NCI-H1436 (cell line): Measurements from ENCODE around the gene RASAL2.
A peak's percentile ranks its signal among the peaks of the same experiment; 100 is the strongest.
"Not testable (repeated sequence)": the region's sequence is repeated elsewhere in the genome, so short reads cannot be mapped to it uniquely, and the experiment has no call there.

Experiments
- DNase-seq: peaks from one replicate; lab custom pipeline; 2025; lab: John Stamatoyannopoulos, UW

Gene RASAL2

DNA sequence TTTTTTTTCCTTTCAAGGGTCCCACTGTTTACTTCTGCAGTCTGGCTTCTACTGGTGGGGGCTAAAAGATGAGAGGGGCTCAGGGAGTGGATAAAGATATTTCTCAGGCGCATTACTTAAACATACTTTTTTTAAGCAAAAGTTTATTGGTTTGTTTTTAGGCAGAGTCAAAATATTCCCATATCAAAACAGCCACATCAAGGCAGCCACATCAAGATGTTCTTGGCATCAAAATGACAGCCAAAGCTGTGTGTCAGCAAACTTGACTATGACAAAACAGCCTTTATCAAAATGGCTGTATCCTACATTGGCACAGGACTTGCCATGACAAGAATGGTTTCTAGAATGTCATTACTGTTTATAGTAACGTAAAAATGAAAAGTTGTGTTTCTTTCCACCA is 22.1 kb upstream of the RASAL2 start:
- no peak for DNase-seq

DNA sequence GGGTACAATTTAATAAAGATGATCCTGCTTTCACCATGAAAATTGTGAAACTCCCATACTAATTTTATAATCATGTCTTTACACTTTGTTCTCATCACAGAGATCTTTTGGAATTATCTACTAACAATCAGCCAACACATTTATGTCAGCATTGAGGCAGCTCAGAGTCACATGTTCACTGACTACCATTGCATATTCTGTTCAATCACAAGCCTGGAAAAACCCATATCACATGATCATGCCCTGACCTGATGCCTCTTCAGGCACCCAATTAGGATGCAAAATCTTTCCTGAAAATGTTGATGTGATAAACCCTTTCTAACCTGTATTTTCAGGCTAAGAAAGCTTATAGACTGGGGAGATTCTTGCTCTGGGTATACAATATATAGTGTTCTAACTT is 21.6 kb upstream of the RASAL2 start:
- DNase-seq, result no peak

DNA sequence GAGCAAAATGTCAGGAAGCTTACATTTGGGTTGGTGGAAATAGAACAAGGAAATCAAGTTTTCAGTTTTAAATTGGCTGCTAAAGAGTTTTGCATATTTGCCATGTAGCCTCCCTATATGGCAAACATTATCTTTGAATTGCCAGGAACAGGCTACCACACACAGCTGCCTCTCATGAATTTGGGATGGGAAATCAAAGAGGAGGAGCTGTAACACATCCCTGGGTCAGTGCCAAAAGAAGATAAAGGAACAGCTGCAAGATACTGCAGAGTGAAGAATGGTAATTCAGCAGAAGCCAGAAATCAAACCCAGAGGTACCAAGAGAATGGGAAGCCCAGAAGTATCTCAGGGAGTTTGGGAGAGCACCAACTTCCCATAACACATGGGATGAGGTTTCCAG is 18.6 kb upstream of the RASAL2 start:
- DNase-seq, result no peak

- DNase-seq, result no peak
Observed at GRCh38 chr1:178076607-178077006, 17.3 kb upstream of the RASAL2 start.

DNA sequence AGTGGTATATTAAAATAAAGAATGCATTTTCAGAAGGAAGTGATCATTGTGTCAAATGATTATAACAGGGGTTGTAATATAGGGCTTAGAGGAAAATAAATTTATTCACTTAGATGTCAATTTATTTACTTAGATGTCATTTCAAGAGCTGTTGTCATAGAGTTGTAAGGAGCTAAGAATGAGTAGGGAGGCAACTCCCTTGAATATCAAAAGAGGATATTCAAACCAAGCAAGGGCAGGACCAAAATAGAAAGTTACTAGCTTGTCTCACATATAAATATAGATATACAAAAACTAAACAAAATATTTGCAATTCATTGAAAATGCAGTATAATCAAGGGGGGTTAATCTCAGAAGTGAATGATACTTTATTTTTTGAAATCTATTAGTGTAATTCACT is 16.0 kb upstream of the RASAL2 start:
- DNase-seq, result no peak

GRCh38 chr1:178086294-178086693 is 7.6 kb upstream of the RASAL2 start:
- DNase-seq, result no peak

GRCh38 chr1:178086766-178087165 is 7.1 kb upstream of the RASAL2 start:
- DNase-seq, result no peak

DNA sequence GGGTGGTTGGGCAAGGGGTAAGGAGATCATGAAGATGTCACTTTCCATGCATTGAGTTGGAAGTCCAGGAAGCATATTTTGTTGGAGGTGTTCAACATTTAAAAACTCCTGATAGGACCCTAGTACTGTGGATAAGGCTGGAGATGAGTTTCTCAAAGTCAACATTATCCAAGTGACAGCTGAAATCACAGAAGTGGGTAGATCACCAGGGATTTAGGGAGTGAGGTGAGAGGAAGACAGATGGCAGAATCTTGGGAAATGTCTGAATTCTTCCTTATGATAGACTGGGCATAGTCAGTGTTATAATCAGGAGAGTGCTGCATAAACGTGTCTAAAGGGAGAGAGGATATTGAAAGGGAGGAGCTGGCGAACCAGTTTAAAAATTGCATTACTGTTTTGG is 5.3 kb upstream of the RASAL2 start:
- no peak for DNase-seq

DNA sequence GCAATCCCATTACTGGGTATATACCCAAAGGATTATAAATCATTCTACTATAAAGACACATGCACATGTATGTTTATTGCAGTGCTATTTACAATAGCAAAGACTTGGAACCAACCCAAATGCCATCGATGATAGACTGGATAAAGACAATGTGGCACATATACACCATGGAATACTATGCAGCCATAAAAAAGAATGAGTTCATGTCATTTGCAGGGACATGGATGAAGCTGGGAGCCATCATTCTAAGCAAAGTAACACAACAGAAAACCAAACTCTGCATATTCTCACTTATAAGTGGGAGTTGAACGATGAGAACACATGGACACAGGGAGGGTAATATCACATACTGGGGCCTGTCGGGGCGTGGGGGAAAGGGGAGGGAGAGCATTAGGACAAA is 2.5 kb upstream of the RASAL2 start:
- DNase-seq, result not testable (repeated sequence)

- DNase-seq, result no peak
Observed at GRCh38 chr1:178091986-178092745, 1.7 kb upstream of the RASAL2 start.

- no peak for DNase-seq
Observed at GRCh38 chr1:178092878-178093493, 918 bp upstream of the RASAL2 start.

GRCh38 chr1:178093494-178093950 is 382 bp upstream of the RASAL2 start:
- peak; percentile 94 for DNase-seq

- DNase-seq, result no peak
Observed at GRCh38 chr1:178094739-178095645, 1.1 kb downstream of the RASAL2 start.

- no peak for DNase-seq
Observed at GRCh38 chr1:178096421-178096820, 2.5 kb downstream of the RASAL2 start.

DNA sequence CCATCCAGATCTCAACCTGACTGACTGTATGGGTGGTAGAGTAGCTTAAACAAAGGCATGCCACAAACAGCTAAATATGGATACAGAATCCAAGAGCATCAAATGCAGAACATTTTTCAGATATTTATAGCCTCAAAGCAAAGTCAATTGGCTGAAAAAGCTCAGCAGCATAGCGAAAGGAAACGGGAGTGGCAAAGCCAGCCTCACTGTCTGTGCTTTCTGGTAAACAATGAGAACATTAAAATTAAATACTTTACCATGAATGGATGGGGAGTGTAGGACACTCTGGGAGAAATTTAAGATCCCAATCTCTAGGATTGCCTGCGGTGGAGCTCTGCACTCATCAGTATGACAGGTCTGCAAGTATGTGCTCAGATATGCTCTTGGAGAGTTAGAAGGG is 4.4 kb downstream of the RASAL2 start:
- DNase-seq, result no peak

- no peak for DNase-seq
Observed at GRCh38 chr1:178101266-178101630, 7.3 kb downstream of the RASAL2 start.

DNA sequence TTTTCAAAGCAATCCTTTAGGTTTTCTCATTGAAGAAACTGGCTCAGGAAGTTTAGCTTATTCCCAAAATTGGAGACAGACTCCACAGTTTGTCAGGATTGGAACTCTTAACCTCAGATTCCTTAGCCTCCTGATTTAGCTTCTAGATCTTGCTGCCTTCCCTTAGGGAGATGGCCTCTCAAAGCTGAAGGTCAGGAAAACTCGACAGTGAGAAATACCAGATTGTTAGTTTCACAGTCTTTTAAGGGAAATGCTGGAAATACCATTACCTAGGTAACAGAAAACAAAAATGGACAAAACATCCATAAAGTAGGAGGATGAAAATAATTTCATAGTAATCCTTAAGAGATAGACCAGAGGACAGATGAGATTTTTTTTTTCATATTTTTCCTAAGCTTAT is 7.8 kb downstream of the RASAL2 start:
- DNase-seq, result no peak

DNA sequence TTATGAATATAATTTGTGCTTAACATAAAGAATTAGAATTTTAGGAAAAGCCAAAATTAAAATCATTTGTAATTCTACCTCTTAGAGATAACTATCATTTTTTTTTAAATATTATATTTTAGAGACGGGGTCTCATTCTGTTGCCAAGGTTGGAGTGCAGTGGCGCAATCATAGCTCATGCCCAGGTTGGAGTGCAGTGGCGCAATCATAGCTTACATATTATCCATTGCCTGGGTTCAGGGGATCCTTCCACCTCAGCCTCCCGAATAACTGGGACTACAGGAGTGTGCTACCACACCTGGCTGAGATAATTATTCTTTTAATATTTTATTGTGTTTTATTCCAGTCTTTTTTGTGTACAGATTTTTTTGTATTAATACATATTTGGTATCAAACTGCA is 8.3 kb downstream of the RASAL2 start:
- no peak for DNase-seq

DNA sequence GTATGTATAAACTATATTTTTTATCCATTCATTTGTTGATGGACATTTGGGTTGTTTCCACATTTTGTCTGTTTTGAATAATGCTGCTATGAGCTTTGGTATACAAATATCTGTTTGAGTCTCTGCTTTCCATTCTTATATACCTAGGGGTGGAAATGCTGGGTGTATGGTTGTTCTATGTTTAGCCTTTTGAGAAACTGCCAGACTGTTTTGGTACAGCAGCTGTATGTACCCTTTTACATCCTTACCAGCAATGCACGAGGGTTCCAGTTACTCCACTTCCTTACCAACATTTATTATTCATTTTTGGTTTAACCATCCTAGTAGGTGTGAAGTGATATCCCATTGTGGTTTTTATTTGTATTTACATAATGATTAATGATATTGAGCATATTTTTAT is 13.9 kb downstream of the RASAL2 start:
- DNase-seq, result no peak

DNA sequence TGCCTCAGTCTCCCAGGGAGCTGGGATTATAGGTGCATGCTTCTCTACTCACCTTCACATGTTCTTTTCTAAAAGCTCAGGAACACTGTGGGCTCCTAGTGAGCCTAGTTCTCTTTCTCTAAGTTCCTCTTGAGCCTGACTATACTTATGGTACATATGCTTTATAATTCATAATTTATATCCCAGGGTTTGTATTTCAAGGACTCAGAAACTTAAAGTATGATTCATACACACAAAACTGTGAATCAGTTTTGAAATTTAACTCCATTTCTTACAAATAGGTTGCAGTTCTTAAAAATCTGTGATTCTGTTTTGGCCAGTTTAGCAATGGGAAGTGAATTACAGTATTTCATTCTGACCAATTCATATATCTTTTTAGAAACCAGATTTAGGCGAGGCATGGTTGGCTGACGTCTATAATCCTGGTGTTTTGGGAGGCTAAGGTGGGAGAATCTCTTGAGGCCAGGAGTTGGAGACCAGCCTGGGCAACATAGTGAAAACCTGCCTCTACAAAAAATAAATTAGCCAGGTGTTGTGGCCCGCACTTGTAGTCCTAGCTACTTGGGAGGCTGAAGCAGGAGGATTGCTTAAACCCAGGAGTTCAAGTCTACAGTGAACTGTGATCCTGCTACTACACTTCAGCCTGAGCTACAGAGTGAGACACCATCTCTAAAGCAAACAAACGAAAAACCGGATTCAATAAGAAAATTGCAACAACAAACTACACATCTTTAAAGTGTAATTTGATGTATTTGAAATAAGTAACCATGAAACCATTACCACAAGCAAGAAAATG is 15.6 kb downstream of the RASAL2 start:
- DNase-seq, result no peak

- DNase-seq, result no peak
Observed at GRCh38 chr1:178115260-178115659, 21.4 kb downstream of the RASAL2 start.

DNA sequence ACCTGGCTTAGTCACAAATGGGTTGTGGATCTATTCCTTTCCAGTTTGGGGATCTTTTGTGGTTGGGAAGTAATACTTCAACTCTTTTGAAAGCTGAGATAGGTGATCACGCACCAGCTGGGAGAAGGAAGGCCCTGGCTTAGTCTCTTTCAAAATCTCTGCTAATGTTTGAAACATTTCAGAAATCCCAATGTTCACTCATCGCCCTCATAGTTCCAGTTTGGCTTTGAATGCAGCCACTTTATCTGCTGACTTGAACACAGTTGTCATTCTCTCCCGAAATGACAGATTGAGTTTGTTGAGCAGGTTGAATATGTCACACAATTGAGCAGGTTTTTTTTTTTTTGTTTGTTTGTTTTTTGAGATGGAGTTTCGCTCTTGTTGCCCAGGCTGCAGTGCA is 24.6 kb downstream of the RASAL2 start:
- no peak for DNase-seq
